ENCODE measurements around the gene MUC4.
"Not testable (repeated sequence)": the region's sequence is repeated elsewhere in the genome, so short reads cannot be mapped to it uniquely, and the experiment has no call there.

MUC4 gene

DNA sequence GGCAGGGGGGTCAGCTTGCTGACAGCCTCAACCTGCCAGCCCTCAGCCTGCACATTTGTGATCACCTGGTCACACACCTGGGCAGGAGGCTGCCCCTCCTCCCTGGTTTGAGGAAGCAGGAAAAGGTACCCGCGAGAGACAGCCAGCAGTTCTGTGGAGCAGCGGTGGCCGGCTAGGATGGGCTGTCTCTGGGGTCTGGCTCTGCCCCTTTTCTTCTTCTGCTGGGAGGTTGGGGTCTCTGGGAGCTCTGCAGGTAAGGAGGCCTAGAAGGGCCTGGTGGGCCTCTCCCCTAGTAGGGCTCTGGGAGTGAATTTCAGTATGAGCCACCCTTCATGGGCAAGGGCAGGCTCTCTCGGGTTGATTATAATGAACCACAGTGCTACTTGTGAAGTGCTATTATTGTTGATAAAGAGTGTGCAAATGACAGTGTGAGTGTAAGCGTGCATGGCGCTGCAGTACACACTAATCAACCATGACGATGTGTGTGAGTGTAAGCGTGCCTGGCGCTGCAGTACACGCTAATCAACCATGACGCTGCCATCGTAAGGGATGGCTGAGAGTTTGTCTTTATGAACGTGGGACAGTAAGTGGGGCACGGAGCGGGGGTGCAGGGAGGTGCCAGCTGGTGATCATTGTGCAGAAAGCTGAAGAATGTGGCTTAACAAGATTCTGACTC is 90.8 kb downstream of the MUC4 start, which contains the start of gene MUC20:
MUC20 (plus strand) TSS at position 148 of the 676 bp plus-strand sequence; CDS start at position 178, 30 bp downstream.
- in situ Hi-C loops (cut with HindIII; ENCODE audit: low sequenced_read_pairs) = not testable (repeated sequence)

- in situ Hi-C loops (cut with HindIII; ENCODE audit: low sequenced_read_pairs) = loop anchor here (5.0 kb wide), 1 partner anchor 43 kb away; no protein-coding TSS in a partner anchor
Measured at GRCh38 chr3:195719514-195720254, 92.0 kb downstream of the MUC4 start.

DNA sequence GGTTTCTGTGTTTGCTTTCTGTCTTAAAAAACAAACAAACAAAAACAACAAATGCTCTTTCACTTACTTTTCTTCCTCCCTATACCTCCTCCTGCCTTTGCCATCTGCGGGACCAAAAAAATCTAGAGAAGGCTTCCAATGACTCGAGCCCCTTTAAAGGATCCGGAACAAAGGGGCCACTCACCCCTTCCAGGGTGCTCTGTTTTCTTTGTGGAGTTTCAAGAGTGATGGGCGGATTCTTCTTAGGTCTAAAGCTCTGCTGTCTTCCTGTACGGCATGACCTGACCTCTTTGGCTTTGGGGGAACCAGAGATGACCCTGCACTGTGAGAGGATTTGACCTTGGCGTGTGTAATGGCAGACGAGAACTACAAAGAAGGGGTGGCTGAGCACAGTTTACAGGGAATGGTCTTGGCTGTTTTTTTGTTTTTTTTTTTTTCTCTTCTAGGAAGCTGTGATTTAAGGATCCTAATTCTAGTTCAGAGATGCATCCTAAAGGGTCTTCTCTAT is 93.2 kb downstream of the MUC4 start:
- in situ Hi-C loops (cut with HindIII; ENCODE audit: low sequenced_read_pairs) = loop anchor here (5.0 kb wide), 1 partner anchor 44 kb away; no protein-coding TSS in a partner anchor

- in situ Hi-C loops (cut with HindIII; ENCODE audit: low sequenced_read_pairs) = loop anchor here (5.0 kb wide), 1 partner anchor 44 kb away; no protein-coding TSS in a partner anchor
Measured at GRCh38 chr3:195717852-195718476, 93.8 kb downstream of the MUC4 start.

GRCh38 chr3:195717416-195717815 is 94.3 kb downstream of the MUC4 start:
- in situ Hi-C loops (cut with HindIII; ENCODE audit: low sequenced_read_pairs) = loop anchor here (5.0 kb wide), 1 partner anchor 45 kb away; no protein-coding TSS in a partner anchor

DNA sequence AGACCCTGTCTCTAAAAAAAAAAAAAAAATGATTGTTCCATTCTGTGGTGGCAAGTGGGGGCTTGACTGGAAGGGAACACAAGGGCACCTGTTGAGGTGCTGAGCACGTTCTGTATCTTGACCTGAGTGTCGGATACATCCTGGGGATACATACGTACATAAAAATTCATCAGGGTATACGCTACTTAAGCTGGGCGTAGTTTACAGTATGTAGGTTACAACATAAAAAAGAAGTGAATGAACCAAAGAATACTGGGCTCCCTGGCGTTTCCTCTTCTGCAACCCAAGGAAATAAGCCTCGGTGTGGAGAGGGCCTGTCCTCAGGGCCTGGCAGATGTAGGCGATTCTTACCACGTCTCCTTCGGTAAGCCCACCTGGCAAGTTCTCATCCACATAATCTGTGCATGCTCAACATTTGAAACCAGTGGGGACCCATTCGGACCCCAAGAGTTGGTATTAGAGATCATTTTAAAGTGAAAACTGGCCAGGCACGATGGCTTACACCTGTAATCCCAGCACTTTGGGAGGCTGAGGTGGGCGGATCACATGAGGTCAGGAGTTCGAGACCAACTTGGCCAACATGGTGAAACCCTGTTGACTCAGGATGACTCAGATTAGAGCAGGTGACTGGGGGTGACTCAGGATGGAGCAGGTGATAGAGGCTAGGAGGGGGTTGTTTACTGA is 96.0 kb downstream of the MUC4 start:
- in situ Hi-C loops (cut with HindIII; ENCODE audit: low sequenced_read_pairs) = loop anchor here (5.0 kb wide), 1 partner anchor 47 kb away; no protein-coding TSS in a partner anchor

DNA sequence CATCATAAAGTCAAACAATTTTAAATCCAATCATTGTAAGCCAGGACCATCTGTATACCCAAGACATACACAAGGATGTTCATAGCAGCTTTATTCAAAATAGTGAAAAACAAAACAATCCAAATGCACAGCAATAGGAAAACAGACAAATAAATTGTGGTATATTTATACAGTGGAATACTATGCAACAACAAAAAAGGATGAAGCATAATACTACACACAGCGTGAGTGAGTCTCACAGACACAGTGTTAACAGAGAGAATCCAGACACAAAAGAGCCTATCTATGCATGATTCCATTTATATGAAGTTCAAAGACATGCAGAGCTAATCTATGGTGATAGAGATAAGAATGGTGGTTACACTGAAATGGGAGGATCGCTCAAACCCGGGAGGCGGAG is 96.6 kb downstream of the MUC4 start:
- in situ Hi-C loops (cut with HindIII; ENCODE audit: low sequenced_read_pairs) = loop anchor here (5.0 kb wide), 1 partner anchor 47 kb away; no protein-coding TSS in a partner anchor

- in situ Hi-C loops (cut with HindIII; ENCODE audit: low sequenced_read_pairs) = loop anchor here (5.0 kb wide), 1 partner anchor 48 kb away; no protein-coding TSS in a partner anchor
Measured at GRCh38 chr3:195714380-195715011, 97.2 kb downstream of the MUC4 start.

DNA sequence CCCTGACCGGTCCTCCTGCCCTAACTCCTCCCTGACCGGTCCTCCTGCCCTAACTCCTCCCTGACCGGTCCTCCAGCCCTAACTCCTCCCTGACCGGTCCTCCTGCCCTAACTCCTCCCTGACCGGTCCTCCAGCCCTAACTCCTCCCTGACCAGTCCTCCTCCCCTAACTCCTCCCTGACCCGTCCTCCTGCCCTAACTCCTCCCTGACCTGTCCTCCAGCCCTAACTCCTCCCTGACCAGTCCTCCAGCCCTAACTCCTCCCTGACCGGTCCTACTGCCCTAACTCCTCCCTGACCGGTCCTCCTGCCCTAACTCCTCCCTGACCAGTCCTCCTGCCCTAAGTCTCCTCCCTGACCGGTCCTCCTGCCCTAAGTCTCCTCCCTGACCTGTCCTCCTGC is 98.6 kb downstream of the MUC4 start:
- in situ Hi-C loops (cut with HindIII; ENCODE audit: low sequenced_read_pairs) = not testable (repeated sequence)

DNA sequence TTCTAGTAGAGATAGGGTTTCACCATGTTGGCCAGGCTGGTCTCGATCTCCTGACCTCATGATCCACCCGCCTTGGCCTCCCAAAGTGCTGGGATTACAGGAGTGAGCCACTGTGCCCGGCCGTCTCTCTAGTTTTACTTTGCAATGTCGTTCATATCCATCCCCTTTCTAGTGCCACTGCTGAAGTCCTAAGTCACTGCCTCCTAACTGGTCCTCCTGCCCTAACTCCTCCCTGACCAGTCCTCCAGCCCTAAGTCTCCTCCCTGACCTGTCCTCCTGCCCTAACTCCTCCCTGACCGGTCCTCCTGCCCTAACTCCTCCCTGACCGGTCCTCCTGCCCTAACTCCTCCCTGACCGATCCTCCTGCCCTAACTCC is 99.2 kb downstream of the MUC4 start:
- in situ Hi-C loops (cut with HindIII; ENCODE audit: low sequenced_read_pairs) = not testable (repeated sequence)

- in situ Hi-C loops (cut with HindIII; ENCODE audit: low sequenced_read_pairs) = no loop called here
Measured at GRCh38 chr3:195711813-195712534, 99.8 kb downstream of the MUC4 start.

DNA sequence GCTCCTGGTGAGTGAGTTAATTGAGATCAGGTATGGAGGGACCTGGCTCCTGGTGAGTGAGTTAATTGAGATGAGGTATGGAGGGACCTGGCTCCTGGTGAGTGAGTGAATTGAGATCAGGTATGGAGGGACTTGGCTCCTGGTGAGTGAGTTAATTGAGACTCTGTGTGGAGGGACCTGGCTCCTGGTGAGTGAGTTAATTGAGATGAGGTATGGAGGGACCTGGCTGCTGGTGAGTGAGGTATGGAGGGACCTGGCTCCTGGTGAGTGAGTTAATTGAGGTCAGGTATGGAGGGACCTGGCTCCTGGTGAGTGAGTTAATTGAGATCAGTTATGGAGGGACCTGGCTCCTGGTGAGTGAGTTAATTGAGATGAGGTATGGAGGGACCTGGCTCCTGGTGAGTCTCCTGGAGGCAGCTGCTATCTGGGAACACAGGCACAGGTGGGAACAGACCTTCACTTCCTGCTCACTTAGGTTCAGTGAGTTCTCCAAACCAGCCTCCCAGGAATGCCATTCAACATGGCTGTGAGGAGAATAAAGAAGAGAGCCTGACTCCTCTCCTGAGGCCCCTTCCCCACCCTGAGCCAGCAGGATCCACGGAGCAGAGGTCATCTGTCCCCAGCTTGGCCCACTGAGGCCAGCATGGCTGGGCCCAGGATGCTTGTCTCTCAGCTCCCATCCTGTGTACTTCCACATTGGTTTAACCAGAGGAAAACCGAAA is 100.5 kb downstream of the MUC4 start:
- in situ Hi-C loops (cut with HindIII; ENCODE audit: low sequenced_read_pairs) = not testable (repeated sequence)

- in situ Hi-C loops (cut with HindIII; ENCODE audit: low sequenced_read_pairs) = not testable (repeated sequence)
Measured at GRCh38 chr3:195710126-195710905, 101.4 kb downstream of the MUC4 start.

GRCh38 chr3:195709676-195710085 is 102.0 kb downstream of the MUC4 start:
- in situ Hi-C loops (cut with HindIII; ENCODE audit: low sequenced_read_pairs) = no loop called here

DNA sequence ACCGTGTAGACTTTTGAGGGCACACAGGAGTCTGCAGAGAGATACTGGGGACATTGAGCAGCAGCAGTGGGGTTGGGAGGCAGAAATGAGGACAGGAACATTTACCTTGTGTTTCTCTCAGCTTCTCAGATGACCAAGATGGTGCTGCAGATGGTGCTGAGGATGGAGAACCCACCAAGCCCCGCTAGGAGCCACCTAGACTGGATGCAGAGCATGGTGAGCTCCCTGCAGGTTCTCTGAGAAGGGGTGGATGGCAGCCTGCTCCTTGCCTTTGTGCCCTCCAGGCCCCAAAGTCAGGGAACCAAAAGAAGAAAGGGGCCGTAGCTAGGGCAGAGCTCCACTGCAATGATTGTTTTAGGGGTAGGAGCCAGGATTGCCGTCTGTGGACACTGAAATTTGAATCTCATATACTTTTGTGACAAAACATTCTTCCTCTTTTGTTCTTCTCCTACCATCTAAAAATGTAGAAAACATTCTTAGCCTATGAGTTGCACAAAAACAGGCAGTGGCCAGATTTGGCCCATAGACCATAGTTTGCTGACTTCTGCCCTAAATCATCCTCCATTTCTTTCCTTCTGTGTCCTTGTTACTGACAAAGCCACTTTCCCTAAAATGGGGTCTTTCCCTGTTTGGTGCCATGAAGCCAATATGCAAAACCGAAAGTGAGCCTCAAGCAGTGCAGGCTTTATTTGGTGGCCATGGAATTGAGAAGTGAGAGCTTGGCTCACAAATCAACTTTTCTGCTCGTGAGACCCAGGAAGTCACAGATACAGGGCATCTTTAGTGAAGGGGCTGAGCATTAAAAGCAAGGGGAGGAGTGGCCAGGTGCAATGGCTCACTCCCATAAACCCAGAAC is 102.9 kb downstream of the MUC4 start:
- in situ Hi-C loops (cut with HindIII; ENCODE audit: low sequenced_read_pairs) = no loop called here

- in situ Hi-C loops (cut with HindIII; ENCODE audit: low sequenced_read_pairs) = no loop called here
Measured at GRCh38 chr3:195708061-195708460, 103.7 kb downstream of the MUC4 start.

Measured in endothelial cell of hepatic sinusoid (primary cell).